GM10248 (cell line): ENCODE data around the gene RNGTT.

ENCODE experiments used
- CTCF ChIA-PET: fragments of 300-600 bp; sonication (Branson Sonifier 250); formaldehyde crosslinking; extraction: SDS; loops from one replicate; lab custom pipeline; 2021; ENCODE audit warnings: antibody characterized with exemption; lab: Yijun Ruan, JAX
- POLR2A ChIA-PET: fragments of 350-650 bp; sonication (Branson Sonifier 250); formaldehyde crosslinking; extraction: SDS; loops from one replicate; lab custom pipeline; 2020; ENCODE audit warnings: antibody characterized with exemption; lab: Yijun Ruan, JAX
- DNase-seq: peaks from one replicate; pipeline ENCODE4 v3.0.0; 2012; ENCODE audit errors: extremely low spot score
- CTCF ChIP-seq: IDR thresholded peaks from 2 replicates; pipeline ENCODE4 v1.5.1; 2012; ENCODE audit warnings: mild to moderate bottlenecking, low read depth; ENCODE audit errors: extremely low read depth, missing control alignments, control extremely low read depth

RNGTT gene

GRCh38 chr6:88569959-88570358, 393.5 kb downstream of the RNGTT start:
- DNase-seq: no peak
- ChIA-PET POLR2A (no interaction called here), CTCF (interaction anchor here (1.0 kb wide), 1 partner anchor 28 kb away, joined by 3 read pairs; no protein-coding TSS in a partner anchor)

GRCh38 chr6:88567696-88568095, 395.7 kb downstream of the RNGTT start:
- TF ChIP-seq CTCF: no peak
- DNase-seq: no peak
- ChIA-PET CTCF (interaction anchor here (2.7 kb wide), 1 partner anchor 8 kb away, joined by 7 read pairs; no protein-coding TSS in a partner anchor), POLR2A (no interaction called here)

More at GRCh38 chr6:88569959-88570358, 393.5 kb downstream of the RNGTT start:
- no peak for TF ChIP-seq CTCF

- peak; percentile 46 for DNase-seq
- POLR2A ChIA-PET: no interaction called here
- CTCF ChIA-PET: interaction anchor here (1.2 to 2.7 kb wide), 3 partner anchors 8 to 28 kb away, joined by 4 to 7 read pairs (median 5); no protein-coding TSS in a partner anchor
- no peak for TF ChIP-seq CTCF
Measured at GRCh38 chr6:88566746-88567534, 396.5 kb downstream of the RNGTT start.

GRCh38 chr6:88565836-88566235, 397.6 kb downstream of the RNGTT start:
- ChIA-PET CTCF (interaction anchor here (0.9 to 2.7 kb wide), 6 partner anchors 9 to 28 kb away, joined by 3 to 7 read pairs (median 4); no protein-coding TSS in a partner anchor), POLR2A (no interaction called here)
- no peak for TF ChIP-seq CTCF
- DNase-seq: no peak

GRCh38 chr6:88565409-88565811, 398.0 kb downstream of the RNGTT start:
- CTCF ChIA-PET: interaction anchor here (0.9 to 2.7 kb wide), 6 partner anchors 10 to 28 kb away, joined by 3 to 7 read pairs (median 4); no protein-coding TSS in a partner anchor
- no peak for DNase-seq

GRCh38 chr6:88563277-88563625, 400.2 kb downstream of the RNGTT start:
- TF ChIP-seq CTCF: no peak
- CTCF ChIA-PET: interaction anchor here (1.2 kb wide), 1 partner anchor 12 kb away, joined by 3 read pairs; no protein-coding TSS in a partner anchor

More at GRCh38 chr6:88565409-88565811, 398.0 kb downstream of the RNGTT start:
- POLR2A ChIA-PET: no interaction called here
- TF ChIP-seq CTCF: no peak

More at GRCh38 chr6:88563277-88563625, 400.2 kb downstream of the RNGTT start:
- DNase-seq: no peak
- POLR2A ChIA-PET: no interaction called here
